Measurements from ENCODE around the gene MLPH.

GRCh38 chr2:237488295-237488694 is 1.2 kb downstream of the MLPH start:
- TF ChIP-seq, protein P1, sequence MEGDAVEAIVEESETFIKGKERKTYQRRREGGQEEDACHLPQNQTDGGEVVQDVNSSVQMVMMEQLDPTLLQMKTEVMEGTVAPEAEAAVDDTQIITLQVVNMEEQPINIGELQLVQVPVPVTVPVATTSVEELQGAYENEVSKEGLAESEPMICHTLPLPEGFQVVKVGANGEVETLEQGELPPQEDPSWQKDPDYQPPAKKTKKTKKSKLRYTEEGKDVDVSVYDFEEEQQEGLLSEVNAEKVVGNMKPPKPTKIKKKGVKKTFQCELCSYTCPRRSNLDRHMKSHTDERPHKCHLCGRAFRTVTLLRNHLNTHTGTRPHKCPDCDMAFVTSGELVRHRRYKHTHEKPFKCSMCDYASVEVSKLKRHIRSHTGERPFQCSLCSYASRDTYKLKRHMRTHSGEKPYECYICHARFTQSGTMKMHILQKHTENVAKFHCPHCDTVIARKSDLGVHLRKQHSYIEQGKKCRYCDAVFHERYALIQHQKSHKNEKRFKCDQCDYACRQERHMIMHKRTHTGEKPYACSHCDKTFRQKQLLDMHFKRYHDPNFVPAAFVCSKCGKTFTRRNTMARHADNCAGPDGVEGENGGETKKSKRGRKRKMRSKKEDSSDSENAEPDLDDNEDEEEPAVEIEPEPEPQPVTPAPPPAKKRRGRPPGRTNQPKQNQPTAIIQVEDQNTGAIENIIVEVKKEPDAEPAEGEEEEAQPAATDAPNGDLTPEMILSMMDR (conservative IDR thresholded peaks at IDR 0.05) = no peak
- no peak for TF ChIP-seq ZFX (IDR thresholded peaks at IDR 0.05)

All from C4-2B (cell line).